Stimulated activated CD8-positive, alpha-beta memory T cell treated with anti-CD3 and anti-CD28 coated beads, Interleukin-15, amount 100 ng/mL, for 4 hours (primary cell): Measurements from ENCODE around the gene ZDHHC8.
A peak's percentile ranks its signal among the peaks of the same experiment; 100 is the strongest.

ENCODE experiments used
- DNase-seq, 2 donors: peaks; one replicate each; pipeline ENCODE4 v3.0.0-alpha.2; 2020; ENCODE audit warnings: low read depth in 2 of 2

Gene ZDHHC8

DNA sequence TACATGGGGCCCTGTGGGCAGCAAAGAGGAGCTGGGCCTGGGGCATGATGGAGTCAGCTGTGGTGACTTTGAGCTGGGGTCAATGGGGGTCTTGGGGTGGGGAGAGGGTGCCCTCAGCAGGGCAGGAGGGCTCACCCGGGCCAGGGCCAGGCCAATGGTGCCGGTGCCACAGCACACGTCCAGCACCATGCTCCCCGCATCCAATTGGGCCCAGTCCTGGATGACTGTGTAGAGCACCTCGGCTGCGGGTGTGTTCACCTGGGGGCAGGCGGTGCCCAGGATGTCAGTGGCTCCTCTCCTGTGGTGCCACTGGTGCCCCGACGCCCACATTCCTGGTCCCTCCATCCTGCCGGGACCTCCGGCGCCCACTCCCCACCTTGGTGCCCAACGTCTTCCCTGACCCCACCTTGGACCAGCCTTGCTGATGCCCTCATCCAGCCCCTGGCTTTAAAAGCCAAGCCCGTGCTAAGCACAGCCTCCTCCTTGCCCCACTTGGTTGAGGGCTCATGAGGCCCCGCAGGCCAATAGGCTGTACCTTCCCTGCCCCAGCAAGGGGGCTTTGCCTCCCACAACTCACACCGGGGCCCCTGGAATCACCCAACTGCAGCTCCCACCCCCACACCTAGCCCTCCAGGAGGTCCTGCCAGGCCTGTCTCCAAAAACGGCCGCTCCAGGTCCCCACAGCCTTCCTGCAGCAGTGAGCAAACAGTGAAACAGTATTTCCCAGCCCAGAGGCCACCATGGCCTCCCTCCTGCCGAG, 17.9 kb upstream of the ZDHHC8 start:
- DNase-seq, result no peak

GRCh38 chr22:20114506-20115475, 16.8 kb upstream of the ZDHHC8 start:
- no peak for DNase-seq

GRCh38 chr22:20115691-20116375, 15.8 kb upstream of the ZDHHC8 start, which contains the start of gene RANBP1:
Gene RANBP1 (plus strand): TSS chr22:20116104. CDS start chr22:20116185, 81 bp downstream.
- DNase-seq, result no peak

DNA sequence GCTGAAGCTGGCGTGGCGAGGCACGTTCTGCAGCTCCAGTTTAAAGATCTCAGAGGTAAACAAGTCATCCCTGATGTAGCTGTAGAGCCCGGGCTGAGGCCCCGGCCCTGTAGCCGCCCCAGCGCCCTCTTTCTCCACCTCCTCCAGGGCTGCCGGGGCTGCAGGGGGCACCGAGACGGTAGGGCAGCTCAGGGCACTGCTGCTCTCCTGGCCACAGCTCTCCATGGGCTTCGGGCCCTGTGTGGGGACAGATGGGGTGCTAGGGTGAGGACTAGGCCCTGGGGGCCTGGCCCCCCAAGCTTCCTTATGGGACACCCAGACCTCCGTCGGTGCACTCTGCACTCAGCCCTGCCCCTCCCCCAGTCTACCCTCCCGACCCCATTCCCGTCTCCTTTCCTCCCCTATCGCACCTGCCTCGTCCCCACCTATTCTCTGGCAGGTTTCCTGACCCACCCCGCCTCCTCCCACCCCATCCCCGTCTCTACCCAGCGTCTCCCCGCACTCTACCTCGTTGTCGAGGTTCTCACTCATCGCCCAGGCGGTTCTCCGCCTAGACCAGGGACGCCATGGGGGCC, 15.1 kb upstream of the ZDHHC8 start:
- DNase-seq, result no peak

- DNase-seq, result peak; percentile 93 to 96
Observed at GRCh38 chr22:20116951-20117632, 14.5 kb upstream of the ZDHHC8 start, which contains the start of gene TRMT2A. Gene TRMT2A (minus strand): TSS chr22:20117226. CDS start chr22:20116906, 320 bp downstream.

DNA sequence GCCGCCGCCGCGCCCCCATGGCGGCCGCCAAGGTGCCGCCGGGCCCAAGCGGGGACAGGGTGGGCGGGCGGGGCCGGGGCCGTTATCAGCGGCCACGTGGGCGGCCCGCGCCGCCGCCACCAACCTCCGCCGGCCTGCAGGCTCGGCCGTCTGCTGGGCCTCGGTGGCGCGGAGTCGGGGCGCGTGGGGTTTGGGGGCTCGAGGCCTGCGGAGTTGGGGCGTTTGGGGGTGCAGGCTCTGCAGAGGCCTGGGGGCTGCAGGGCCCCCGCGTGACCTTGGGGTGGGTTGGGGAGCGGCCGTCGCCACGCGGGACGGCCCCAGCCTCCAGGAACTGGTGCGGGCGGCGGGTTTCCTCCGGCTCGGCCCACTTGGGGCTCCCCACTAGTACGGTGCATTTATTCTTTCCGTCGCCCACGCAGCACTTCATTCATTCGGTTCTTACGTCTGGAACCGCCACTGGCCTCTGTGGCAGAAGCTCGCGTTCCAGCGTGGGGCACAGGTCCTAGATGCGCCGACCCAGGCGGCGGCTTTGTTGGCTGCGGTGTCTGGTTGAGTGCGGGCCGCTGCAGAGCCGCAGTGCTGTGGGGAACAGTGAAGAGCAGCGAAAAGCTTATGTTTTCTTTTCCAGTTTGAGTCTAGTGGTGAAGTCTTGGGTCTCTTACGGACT, 13.8 kb upstream of the ZDHHC8 start:
- DNase-seq, result peak; percentile 63 to 71

DNA sequence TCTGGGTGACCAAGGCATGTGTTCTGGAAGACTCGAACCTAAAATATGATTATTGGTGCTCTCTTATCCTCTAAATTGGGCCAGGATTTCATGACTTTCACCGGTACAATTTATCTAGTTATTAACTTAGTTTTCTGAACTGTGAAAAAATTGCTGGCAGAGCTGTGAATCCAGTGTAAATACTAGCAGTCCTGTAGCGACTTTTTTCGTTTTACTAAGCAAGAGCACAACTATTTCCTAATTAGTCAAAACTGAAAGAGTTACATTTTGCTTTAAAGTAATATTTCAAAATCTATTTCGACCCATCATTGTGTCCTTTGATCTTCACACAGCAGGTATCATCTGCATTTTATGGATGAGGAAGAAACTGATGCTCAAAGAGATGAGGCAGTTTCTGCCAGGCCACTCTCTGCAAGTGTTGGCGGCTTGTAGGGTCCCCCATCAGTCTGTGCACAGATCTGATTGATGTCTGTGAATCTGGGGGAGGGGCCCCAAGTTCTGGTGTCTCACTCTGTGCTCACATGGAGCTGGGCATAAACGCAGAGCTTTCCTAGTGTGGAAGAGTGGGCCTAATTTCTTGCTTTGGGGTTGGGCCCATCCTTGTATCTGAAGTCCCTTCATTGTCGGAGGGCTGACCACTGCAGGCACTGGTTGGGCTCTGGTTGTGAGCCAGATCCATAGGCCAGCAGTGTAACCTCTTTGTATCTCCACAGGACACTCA, 13.1 kb upstream of the ZDHHC8 start:
- no peak for DNase-seq

GRCh38 chr22:20121856-20122415, 9.7 kb upstream of the ZDHHC8 start:
- DNase-seq, result no peak

GRCh38 chr22:20123366-20124082, 8.1 kb upstream of the ZDHHC8 start:
- DNase-seq, result no peak

DNA sequence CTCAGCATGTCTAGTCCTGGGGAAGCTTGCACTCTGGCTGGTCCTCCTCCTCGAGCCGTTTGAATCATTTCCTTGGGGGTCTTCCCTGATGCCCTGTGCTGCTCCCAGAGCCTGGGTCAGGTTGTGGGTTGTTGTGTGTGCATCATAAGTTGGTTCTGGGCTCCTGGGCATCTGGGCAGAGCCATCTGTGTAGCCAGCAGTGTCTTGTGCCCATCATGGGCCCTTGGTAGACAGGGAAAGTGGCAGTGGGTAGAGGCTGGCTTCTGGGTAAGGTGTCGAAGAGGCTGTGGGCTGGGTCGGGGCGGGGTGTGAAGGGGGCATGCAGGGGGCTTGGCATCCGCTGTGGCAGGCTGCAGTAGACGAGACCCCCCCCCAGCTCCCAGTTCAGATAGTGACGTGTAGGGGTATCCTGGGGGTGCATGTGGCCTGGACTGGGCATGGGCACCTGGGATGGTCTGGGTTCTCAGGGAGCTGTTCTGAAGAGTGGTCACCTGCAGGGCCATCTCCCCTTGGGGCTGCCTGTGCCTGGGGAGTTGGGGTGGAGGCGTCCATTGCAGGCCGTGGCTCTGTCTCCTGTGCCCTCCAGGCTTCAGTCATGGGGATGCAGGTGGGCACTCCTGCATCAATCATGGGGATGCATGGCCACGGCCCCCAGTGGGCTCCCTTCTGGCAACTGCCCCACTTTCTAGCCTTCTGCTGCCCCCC, 7.4 kb upstream of the ZDHHC8 start:
- DNase-seq, result no peak

DNA sequence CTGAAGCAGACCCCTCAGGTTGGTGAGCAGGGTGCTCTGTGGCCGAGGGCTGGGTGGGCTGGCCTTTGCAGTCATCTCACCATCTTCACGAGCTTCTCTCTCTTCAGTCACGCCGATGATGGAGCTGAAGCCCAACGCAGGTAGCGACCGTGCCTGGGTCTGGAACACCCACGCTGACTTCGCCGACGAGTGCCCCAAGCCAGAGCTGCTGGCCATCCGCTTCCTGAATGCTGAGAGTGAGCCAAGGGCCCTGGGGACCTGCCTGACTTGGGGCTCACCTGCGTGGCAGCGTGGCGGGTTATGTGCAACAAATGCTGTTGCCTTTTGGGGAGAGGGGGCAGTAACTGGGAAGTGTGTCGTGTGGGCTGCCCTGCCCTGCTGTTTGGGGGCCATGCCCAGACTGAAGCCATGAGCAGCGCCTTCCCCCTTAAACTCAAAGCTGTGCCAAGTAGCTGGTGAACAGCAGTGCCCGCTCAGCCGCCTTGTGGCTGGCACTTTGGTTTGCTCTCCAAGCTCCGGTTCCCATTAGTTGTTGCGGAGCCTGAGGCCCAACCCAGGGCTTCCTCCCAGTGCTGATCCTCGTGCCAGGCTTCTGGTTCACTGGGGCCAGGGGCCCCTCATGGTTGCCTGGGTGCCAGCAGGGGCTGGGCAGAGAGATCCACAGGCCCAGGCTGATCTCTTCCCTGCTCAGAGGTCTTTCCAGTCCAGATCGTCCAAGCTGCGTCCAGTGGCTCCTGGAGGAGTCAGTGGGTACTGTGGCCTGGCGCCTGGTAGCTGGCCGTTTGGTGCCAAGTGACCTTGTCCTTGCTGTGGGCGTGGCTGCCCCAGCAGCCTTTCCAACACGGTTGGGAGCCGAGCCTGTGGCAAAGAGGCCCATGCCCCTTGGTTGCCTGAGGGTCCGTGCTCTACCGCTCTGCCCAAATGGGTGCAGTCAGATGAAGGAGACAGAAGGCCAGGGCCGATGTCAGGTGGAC, 6.1 kb upstream of the ZDHHC8 start:
- DNase-seq, result no peak

- no peak for DNase-seq
Observed at GRCh38 chr22:20126284-20127029, 5.1 kb upstream of the ZDHHC8 start.

DNA sequence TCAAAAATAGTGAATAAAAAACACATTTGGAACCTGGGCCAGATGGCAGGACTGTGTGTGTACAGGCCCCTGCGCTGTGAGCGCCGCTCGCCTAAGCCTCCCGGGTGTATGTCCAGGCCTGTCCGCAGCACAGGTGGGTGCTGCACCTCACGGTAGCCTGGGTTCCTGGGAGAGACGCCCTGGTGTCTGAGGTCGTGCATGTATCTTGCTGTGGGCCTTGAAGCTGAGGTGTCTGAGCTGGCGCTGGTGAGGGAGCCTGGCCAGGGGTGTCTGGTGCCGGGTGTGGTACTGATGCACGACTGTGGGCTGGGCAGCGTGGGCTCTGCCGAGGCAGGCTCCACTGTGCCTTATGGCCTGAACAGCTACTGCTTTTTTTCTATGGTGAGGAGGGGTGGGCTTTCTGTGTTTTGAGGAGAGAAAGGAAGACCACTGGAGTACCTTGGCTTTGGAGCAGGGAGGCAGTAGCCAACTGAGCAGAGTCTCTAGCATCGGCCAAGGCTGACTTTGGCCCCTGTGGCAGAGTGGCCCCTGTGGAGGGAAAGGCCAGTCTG, 4.2 kb upstream of the ZDHHC8 start:
- no peak for DNase-seq

DNA sequence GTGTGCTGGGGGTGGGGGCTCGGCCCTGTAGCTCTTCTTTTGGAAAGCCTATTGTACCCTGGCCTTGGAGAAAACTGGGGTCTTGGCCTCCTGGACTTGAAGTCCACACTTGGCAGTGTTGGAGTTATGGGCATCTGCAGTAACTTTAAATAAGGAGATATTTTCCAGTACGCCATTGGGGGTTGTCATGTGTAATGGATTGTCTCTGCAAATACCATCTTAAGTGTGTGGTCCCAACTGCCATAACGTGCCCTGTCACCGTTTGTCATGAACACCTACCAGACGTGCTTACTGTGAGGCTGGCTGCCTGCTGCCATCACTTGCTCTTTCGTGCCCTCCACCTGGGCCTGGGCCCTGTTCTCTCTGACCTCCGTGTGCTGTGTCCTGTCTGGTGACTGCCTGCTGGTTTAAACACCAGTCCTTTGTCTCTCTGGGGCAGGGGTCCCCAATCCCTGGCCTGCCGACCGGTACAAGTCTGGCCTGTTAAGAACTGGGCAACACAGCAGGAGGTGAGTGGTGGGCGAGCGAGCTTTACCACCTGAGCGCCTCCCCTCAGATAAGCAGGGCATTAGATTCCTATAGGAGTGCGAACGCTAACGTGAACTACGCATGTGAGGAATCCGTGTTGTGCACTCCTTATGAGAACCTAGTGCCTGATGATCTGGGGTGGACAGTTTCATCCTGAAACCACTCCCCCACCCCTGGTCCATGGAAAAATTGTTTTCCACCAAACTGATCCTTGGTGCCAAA, 3.6 kb upstream of the ZDHHC8 start:
- no peak for DNase-seq

GRCh38 chr22:20128619-20128901, 3.0 kb upstream of the ZDHHC8 start:
- no peak for DNase-seq
